B cell (primary cell): Measurements from ENCODE around the gene OTX2. TPM values are rescaled to one million over a fixed set of nuclear protein-coding genes. Genes with fewer than 3 reads are reported as not detected.

Experiments used
- ATAC-seq: fragments of 200-7000 bp; cut with Tn5 transposase; one replicate; pipeline ENCODE4 v1.10.0; 2021; ENCODE audit warnings: low read depth, mild to moderate bottlenecking, moderate number of reproducible peaks, moderate library complexity
- CTCF ChIA-PET: fragments of 350-600 bp; sonication (Branson Sonifier 250); formaldehyde crosslinking; loops from one replicate; lab custom pipeline; 2021; ENCODE audit warnings: antibody characterized with exemption, inconsistent platforms; lab: Charles Lee
- POLR2A ChIA-PET: fragments of 350-600 bp; sonication (Branson Sonifier 250); formaldehyde crosslinking; loops from one replicate; lab custom pipeline; 2021; ENCODE audit warnings: antibody characterized with exemption; lab: Charles Lee
- DNase-seq: peaks from one replicate; pipeline ENCODE4 v3.0.0; 2013
- H2AFZ ChIP-seq: 2 replicates; pipeline ENCODE4 v1.6.1; 2012; ENCODE audit warnings: mild to moderate bottlenecking, low read depth, low read length; ENCODE audit not compliant: insufficient read depth, poor library complexity, severe bottlenecking
- H3K27ac ChIP-seq, 2 donors: 1 replicate in 1 of 2; 2 replicates in 1 of 2; pipeline ENCODE4 v1.5.1; 2012 to 2013; ENCODE audit warnings: low read length in 2 of 2, mild to moderate bottlenecking in 2 of 2, moderate library complexity in 1 of 2
- H3K27me3 ChIP-seq, 4 experiments: fragments of 200-600 bp in 1 of 4; sonication (generic) in 1 of 4; replicated peaks in 1 of 4; 1 replicate in 2 of 4; 2 replicates in 2 of 4; pipeline versions ENCODE4 v1.6.1 to v1.7.0; 2013 to 2016; ENCODE audit warnings: low read length in 3 of 4, mild to moderate bottlenecking in 2 of 4, mixed read lengths in 1 of 4, moderate library complexity in 1 of 4; ENCODE audit not compliant: insufficient read depth in 4 of 4, control insufficient read depth in 3 of 4; ENCODE audit errors: control extremely low read depth in 1 of 4
- H3K36me3 ChIP-seq, 2 experiments: replicated peaks in 1 of 2; 1 replicate in 1 of 2; 2 replicates in 1 of 2; pipeline versions ENCODE4 v1.6.1 to v1.7.1; 2013; ENCODE audit warnings: low read length in 1 of 2; ENCODE audit not compliant: insufficient read depth in 2 of 2, control insufficient read depth in 1 of 2; ENCODE audit errors: control extremely low read depth in 1 of 2, extremely low read depth in 1 of 2
- H3K4me1 ChIP-seq, 2 donors: fragments of 200-600 bp in 1 of 2; sonication (generic) in 1 of 2; 1 replicate in 1 of 2; 2 replicates in 1 of 2; pipeline versions ENCODE4 v1.5.1 to v1.6.1; 2013 to 2017; ENCODE audit warnings: low read length in 2 of 2; ENCODE audit not compliant: control insufficient read depth in 2 of 2, insufficient read depth in 2 of 2
- H3K4me2 ChIP-seq: replicated peaks from 2 replicates; pipeline ENCODE3; 2012; ENCODE audit warnings: mild to moderate bottlenecking, low read depth, low read length; ENCODE audit not compliant: poor library complexity, severe bottlenecking
- H3K4me3 ChIP-seq, 5 experiments: fragments of 200-600 bp in 1 of 5; sonication (generic) in 1 of 5; 1 replicate in 3 of 5; 2 replicates in 2 of 5; pipeline versions ENCODE4 v1.5.1 to v1.7.0; 2011 to 2016; ENCODE audit warnings: low read length in 4 of 5, mild to moderate bottlenecking in 4 of 5, low read depth in 2 of 5, control low read depth in 1 of 5, moderate library complexity in 1 of 5; ENCODE audit not compliant: insufficient read depth in 1 of 5; ENCODE audit errors: control extremely low read depth in 1 of 5, extremely low read depth in 1 of 5
- H3K79me2 ChIP-seq: fragments of 200-600 bp; sonication (generic); one replicate; pipeline ENCODE4 v1.6.0; 2016; ENCODE audit warnings: low read length; ENCODE audit not compliant: control insufficient read depth, insufficient read depth
- H3K9ac ChIP-seq: fragments of 200-600 bp; sonication (generic); 2 replicates; pipeline ENCODE4 v1.6.1; 2017; ENCODE audit warnings: mild to moderate bottlenecking, low read length, moderate library complexity
- H3K9me3 ChIP-seq, 3 donors: one replicate each; pipeline versions ENCODE4 v1.6.1 to v1.7.1; 2013; ENCODE audit warnings: low read length in 2 of 3; ENCODE audit not compliant: control insufficient read depth in 2 of 3, insufficient read depth in 1 of 3; ENCODE audit errors: control extremely low read depth in 1 of 3
- H4K20me1 ChIP-seq: 2 replicates; pipeline ENCODE4 v1.6.0; 2012; ENCODE audit warnings: mild to moderate bottlenecking, low read length; ENCODE audit not compliant: insufficient read depth, control insufficient read depth, poor library complexity, severe bottlenecking
- H3K27ac Mint-ChIP-seq: one replicate; pipeline ENCODE4 v1.8.0; 2021; ENCODE audit warnings: mixed read lengths
- H3K27me3 Mint-ChIP-seq: one replicate; pipeline ENCODE4 v1.8.0; 2021; ENCODE audit warnings: mixed read lengths
- H3K4me1 Mint-ChIP-seq: one replicate; pipeline ENCODE4 v1.8.0; 2021; ENCODE audit warnings: mixed read lengths
- H3K4me3 Mint-ChIP-seq: one replicate; pipeline ENCODE4 v1.8.0; 2021; ENCODE audit warnings: mixed read lengths
- H3K9me3 Mint-ChIP-seq: one replicate; pipeline ENCODE4 v1.8.0; 2022; ENCODE audit warnings: mixed read lengths; ENCODE audit not compliant: insufficient read depth
- CTCF ChIP-seq: fragments of 200-600 bp; IDR thresholded peaks from one replicate; pipeline ENCODE4 v1.8.0; 2022; ENCODE audit warnings: antibody characterized with exemption, mild to moderate bottlenecking
- EZH2 ChIP-seq: IDR thresholded peaks from 2 replicates; pipeline ENCODE4 v1.6.1; 2012; ENCODE audit warnings: borderline replicate concordance, low read depth, mild to moderate bottlenecking, moderate library complexity, low read length; ENCODE audit not compliant: insufficient read depth, poor library complexity, severe bottlenecking
- WGBS: methylation state at CpG from one replicate; pipeline ENCODE4 v1.1.5; 2013; ENCODE audit warnings: missing lambda C conversion rate; ENCODE audit not compliant: insufficient coverage; 5-methylcytosine and 5-hydroxymethylcytosine counted together
- intact Hi-C: fragments of 100-400 bp; cut with micrococcal nuclease; formaldehyde crosslinking; loops from one replicate; pipeline ENCODE4 v1.10.0; 2022
- polyA plus RNA-seq: library from polyadenylated mRNA; depleted of rRNA; stranded (reverse); fragments of >200 nt; gene quantifications from 2 replicates; pipeline ENCODE4 v1.2.3, GENCODE V29; 2012
- total RNA-seq, 2 donors: library from RNA; stranded (reverse); fragments of 120-200 nt in 1 of 2; gene quantifications; 1 replicate in 1 of 2; 2 replicates in 1 of 2; pipeline versions ENCODE4 v1.2.3 to v1.2.4, GENCODE V29; 2013 to 2022

Gene OTX2
- total and polyA plus RNA-seq, 2 donors (not counting 1 experiment from before 2014, with no cell fraction given): not detected

GRCh38 chr14:56844406-56845002 lies 34.2 kb upstream of the OTX2 start:
- ChIA-PET CTCF (no interaction called here), POLR2A (no interaction called here)
- Histone ChIP-seq H3K27ac (no peak overlapping the region), H2AFZ (no peak overlapping the region), H3K27me3 (peaks cover 0 to 8% (median 3%) of the 10 kb centered on the region in 4 experiments), H3K9me3 (no peaks in the 10 kb centered on the region), H3K4me2 (no peak overlapping the region), H3K79me2 (no peaks in the 10 kb centered on the region), H3K9ac (no peak overlapping the region), H3K4me1 (no peaks in the 10 kb centered on the region), H3K36me3 (no peaks in the 10 kb centered on the region), H3K4me3 (no peak overlapping the region), H4K20me1 (no peaks in the 10 kb centered on the region)
- Mint-ChIP-seq H3K27me3 (peaks cover 44% of the 10 kb centered on the region), H3K9me3 (peaks cover 2% of the 10 kb centered on the region), H3K4me3 (no peak overlapping the region), H3K27ac (no peak overlapping the region), H3K4me1 (no peaks in the 10 kb centered on the region)
- intact Hi-C loops: no loop called here
- no peak for DNase-seq
- 44% methylated on average over 3 of the region's 16 CpGs for WGBS
- TF ChIP-seq CTCF (no peak), EZH2 (no peak)
- no peak for ATAC-seq

- H3K27me3 Mint-ChIP-seq: peaks cover 32% of the 10 kb centered on the region
- 100% methylated on average over 1 of the region's 3 CpGs for WGBS
- no peaks in the 10 kb centered on the region for H3K4me1 ChIP-seq
- H3K9me3 ChIP-seq: no peaks in the 10 kb centered on the region
- H3K79me2 ChIP-seq: no peaks in the 10 kb centered on the region
- intact Hi-C loops: no loop called here
- H3K27me3 ChIP-seq: peaks cover 0 to 8% (median 3%) of the 10 kb centered on the region in 4 experiments
- H3K27ac ChIP-seq: no peak overlapping the region
- CTCF ChIA-PET: no interaction called here
- H3K9me3 Mint-ChIP-seq: peaks cover 2% of the 10 kb centered on the region
- H3K4me3 ChIP-seq: no peak overlapping the region
- H3K36me3 ChIP-seq: no peaks in the 10 kb centered on the region
- DNase-seq: no peak
- H3K4me3 Mint-ChIP-seq: no peak overlapping the region
- H2AFZ ChIP-seq: no peak overlapping the region
- no peak overlapping the region for H3K9ac ChIP-seq
- no peaks in the 10 kb centered on the region for H4K20me1 ChIP-seq
- POLR2A ChIA-PET: no interaction called here
- H3K4me2 ChIP-seq: no peak overlapping the region
- no peak overlapping the region for H3K27ac Mint-ChIP-seq
- no peak for ATAC-seq
- TF ChIP-seq EZH2: no peak
- no peak for TF ChIP-seq CTCF
- no peaks in the 10 kb centered on the region for H3K4me1 Mint-ChIP-seq
Observed at GRCh38 chr14:56841611-56842010, 31.3 kb upstream of the OTX2 start.
